Activated CD8-positive, alpha-beta T cell treated with anti-CD3 and anti-CD28 coated beads for 36 hours (primary cell): ENCODE results near the gene GJB5. TPM values are rescaled to one million over a fixed set of nuclear protein-coding genes. Genes with fewer than 3 reads are reported as not detected.

ENCODE experiments used
- ATAC-seq: fragments of 200-7000 bp; cut with Tn5 transposase; one replicate; pipeline ENCODE4 v1.10.0; 2021; ENCODE audit warnings: mild to moderate bottlenecking, moderate library complexity
- CTCF ChIA-PET: fragments of 350-600 bp; sonication (Branson Sonifier 250); formaldehyde crosslinking; loops from one replicate; lab custom pipeline; 2021; ENCODE audit warnings: antibody characterized with exemption; lab: Charles Lee
- POLR2A ChIA-PET: fragments of 350-600 bp; sonication (Branson Sonifier 250); formaldehyde crosslinking; loops from one replicate; lab custom pipeline; 2021; ENCODE audit warnings: antibody characterized with exemption; lab: Charles Lee
- DNase-seq: peaks from one replicate; pipeline ENCODE4 v3.0.0-alpha.2; 2020
- H3K27ac Mint-ChIP-seq: one replicate; pipeline ENCODE4 v1.8.0; 2021; ENCODE audit warnings: mild to moderate bottlenecking, mixed read lengths
- H3K27me3 Mint-ChIP-seq: one replicate; pipeline ENCODE4 v1.8.0; 2021; ENCODE audit warnings: mixed read lengths
- H3K36me3 Mint-ChIP-seq: one replicate; pipeline ENCODE4 v1.8.0; 2021; ENCODE audit warnings: low read depth, mixed read lengths
- H3K4me1 Mint-ChIP-seq: one replicate; pipeline ENCODE4 v1.8.0; 2021; ENCODE audit warnings: low read depth, mixed read lengths
- H3K4me3 Mint-ChIP-seq: one replicate; pipeline ENCODE4 v1.8.0; 2021; ENCODE audit warnings: mild to moderate bottlenecking, moderate library complexity, mixed read lengths
- H3K9me3 Mint-ChIP-seq: one replicate; pipeline ENCODE4 v1.8.0; 2021; ENCODE audit warnings: mixed read lengths
- CTCF ChIP-seq: fragments of 200-600 bp; IDR thresholded peaks from one replicate; pipeline ENCODE4 v1.8.0; 2022; ENCODE audit warnings: antibody characterized with exemption, mild to moderate bottlenecking
- intact Hi-C: fragments of 100-400 bp; cut with micrococcal nuclease; formaldehyde crosslinking; loops from one replicate; pipeline ENCODE4 v1.10.0; 2022
- total RNA-seq, 2 experiments: library from RNA; stranded (reverse); gene quantifications; one replicate each; pipeline ENCODE4 v1.2.3, GENCODE V29; 2021

Gene GJB5
- total RNA-seq, 2 experiments from 2014 or later: not detected

GRCh38 chr1:34780528-34780927, 25.7 kb downstream of the GJB5 start:
- intact Hi-C loops: no loop called here
- Mint-ChIP-seq H3K27me3 (peaks cover 38% of the 10 kb centered on the region), H3K9me3 (no peaks in the 10 kb centered on the region), H3K4me3 (no peak overlapping the region), H3K36me3 (no peaks in the 10 kb centered on the region), H3K27ac (no peak overlapping the region), H3K4me1 (peaks cover 2% of the 10 kb centered on the region)
- ATAC-seq (no peak), DNase-seq (no peak)
- POLR2A ChIA-PET: interaction anchor here (1.1 kb wide), 1 partner anchor 15 kb away, joined by 3 read pairs; no protein-coding TSS in a partner anchor
- CTCF ChIA-PET: no interaction called here
- TF ChIP-seq CTCF: no peak

DNA sequence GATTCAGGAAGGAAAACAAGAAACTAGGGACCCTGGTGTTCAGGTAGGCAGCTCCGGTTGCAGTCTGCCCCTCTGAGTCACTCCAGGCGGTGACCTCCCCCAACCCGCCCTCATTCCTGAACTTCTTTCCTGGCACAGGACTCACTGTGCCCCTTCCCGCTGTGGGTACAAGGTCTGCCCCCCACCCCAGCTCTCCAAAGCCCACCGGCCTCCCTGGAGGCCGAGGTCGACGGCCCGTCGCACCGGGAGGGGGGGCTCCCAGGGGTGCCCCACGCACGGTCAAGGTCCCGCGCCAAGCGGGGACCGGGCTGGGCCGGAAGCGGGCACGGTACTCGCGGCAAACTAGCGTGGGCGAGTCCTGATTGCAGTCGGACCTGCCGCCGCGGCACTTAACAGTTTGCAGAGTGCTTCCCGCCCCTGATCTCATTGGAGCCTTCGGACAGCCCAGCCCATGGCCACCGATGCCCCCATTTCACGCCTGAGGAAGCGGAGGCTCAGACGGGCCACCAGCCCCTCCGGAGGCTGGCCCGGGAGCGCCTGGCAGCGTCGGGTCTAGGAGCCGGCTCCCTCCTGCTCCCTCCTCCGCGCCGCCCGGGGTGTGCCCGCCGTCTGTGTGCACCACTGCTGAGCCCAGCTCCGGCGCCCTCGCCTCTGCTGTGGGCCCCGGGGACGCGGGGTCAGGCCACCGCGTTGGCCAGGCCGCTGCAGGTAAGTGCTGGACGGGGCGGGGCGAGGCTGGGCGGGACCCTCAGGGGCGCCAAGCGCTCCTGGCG, 26.4 kb downstream of the GJB5 start, which contains the start of gene GJB3:
Gene GJB3 (plus strand): TSS at position 144 of the 773 bp plus-strand sequence. CDS start 3,549 bp downstream, outside the sequence.
- no peak within 1 kb of the TSS for H3K27ac Mint-ChIP-seq
- peaks cover 2% of the 10 kb centered on the region for H3K4me1 Mint-ChIP-seq
- H3K9me3 Mint-ChIP-seq: no peaks in the 10 kb centered on the region
- H3K4me3 Mint-ChIP-seq: no peak within 1 kb of the TSS
- intact Hi-C loops: no loop called here
- peaks cover 38% of the 10 kb centered on the region for H3K27me3 Mint-ChIP-seq
- DNase-seq (peak; percentile 36), ATAC-seq (peak; percentile 49)
- ChIA-PET CTCF (interaction anchor here (1.7 kb wide), 1 partner anchor 72 kb away, joined by 14 read pairs; no protein-coding TSS in a partner anchor), POLR2A (interaction anchor here (1.1 kb wide), 1 partner anchor 14 kb away, joined by 3 read pairs; no protein-coding TSS in a partner anchor)
- TF ChIP-seq CTCF: no peak
- H3K36me3 Mint-ChIP-seq: no peaks in the 10 kb centered on the region

DNA sequence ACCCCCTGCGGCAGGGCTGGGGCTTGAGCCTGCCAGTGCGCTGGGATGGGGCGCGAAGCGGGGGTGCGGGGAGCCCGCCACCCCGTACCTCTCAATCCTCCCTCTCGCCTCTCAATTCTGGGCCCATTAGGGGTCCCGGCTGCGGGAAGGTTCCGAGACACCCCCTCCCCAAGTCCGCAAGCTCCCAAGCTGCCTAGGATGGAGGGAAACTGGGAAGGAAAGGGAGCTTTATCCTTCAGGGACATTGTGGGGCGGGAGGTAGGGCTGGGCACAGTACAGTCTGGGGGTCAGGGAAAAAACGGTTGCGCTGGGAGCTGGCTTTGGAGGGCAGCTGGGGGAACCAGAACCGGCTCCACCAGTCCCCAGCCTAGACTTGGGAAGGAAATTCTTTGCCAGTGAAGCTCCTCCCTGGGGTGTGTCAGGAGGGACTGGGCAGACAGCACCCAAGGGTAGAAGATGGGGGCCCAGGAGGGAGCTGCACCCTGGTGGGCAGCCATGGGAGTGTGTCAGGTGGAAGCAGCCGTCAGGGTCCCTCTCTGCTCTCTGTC, 27.1 kb downstream of the GJB5 start:
- no peaks in the 10 kb centered on the region for H3K36me3 Mint-ChIP-seq
- POLR2A ChIA-PET: no interaction called here
- H3K9me3 Mint-ChIP-seq: no peaks in the 10 kb centered on the region
- ATAC-seq (no peak), DNase-seq (no peak)
- H3K4me3 Mint-ChIP-seq: no peak overlapping the region
- peaks cover 2% of the 10 kb centered on the region for H3K4me1 Mint-ChIP-seq
- H3K27ac Mint-ChIP-seq: no peak overlapping the region
- peaks cover 41% of the 10 kb centered on the region for H3K27me3 Mint-ChIP-seq
- no peak for TF ChIP-seq CTCF
- intact Hi-C loops: no loop called here
- CTCF ChIA-PET: interaction anchor here (1.7 kb wide), 1 partner anchor 71 kb away, joined by 14 read pairs; no protein-coding TSS in a partner anchor

- H3K4me3 Mint-ChIP-seq: no peak overlapping the region
- no peak for TF ChIP-seq CTCF
- ATAC-seq: no peak
- peaks cover 2% of the 10 kb centered on the region for H3K4me1 Mint-ChIP-seq
- H3K27me3 Mint-ChIP-seq: peaks cover 40% of the 10 kb centered on the region
- H3K27ac Mint-ChIP-seq: no peak overlapping the region
- ChIA-PET CTCF (interaction anchor here (1.1 kb wide), 1 partner anchor 9 kb away, joined by 4 read pairs; no protein-coding TSS in a partner anchor), POLR2A (interaction anchor here (0.6 kb wide), 1 partner anchor 75 kb away, joined by 3 read pairs; the partner anchor contains the start of gene SMIM12)
- H3K36me3 Mint-ChIP-seq: no peaks in the 10 kb centered on the region
- H3K9me3 Mint-ChIP-seq: no peaks in the 10 kb centered on the region
- intact Hi-C loops: no loop called here
- DNase-seq: no peak
These were observed 29.9 kb downstream of the GJB5 start for GRCh38 chr1:34784751-34785221.
